Measurements from ENCODE around the gene APBA1.

Gene APBA1

DNA sequence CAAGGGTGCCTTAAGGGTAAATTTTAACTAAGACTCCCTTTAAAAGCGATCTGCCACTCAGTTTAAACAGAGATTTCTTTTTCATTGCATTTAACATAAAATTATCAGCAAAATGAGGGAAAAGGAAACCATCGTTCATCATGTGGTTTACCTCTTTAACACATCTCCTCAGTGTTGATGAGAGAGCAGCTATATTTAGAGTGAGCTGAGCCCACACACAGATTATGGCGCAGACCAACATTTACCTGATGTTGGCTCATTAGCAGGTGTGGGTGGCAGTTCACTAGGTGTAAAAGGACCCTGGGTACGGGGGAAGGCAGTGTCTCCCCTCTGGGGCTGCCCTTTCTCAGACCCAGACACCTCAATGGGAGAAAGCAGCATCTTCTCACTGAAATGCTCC lies 197.3 kb downstream of the APBA1 start:
- no peak for DNase-seq (ENCODE audit: low read depth, low spot score)

DNA sequence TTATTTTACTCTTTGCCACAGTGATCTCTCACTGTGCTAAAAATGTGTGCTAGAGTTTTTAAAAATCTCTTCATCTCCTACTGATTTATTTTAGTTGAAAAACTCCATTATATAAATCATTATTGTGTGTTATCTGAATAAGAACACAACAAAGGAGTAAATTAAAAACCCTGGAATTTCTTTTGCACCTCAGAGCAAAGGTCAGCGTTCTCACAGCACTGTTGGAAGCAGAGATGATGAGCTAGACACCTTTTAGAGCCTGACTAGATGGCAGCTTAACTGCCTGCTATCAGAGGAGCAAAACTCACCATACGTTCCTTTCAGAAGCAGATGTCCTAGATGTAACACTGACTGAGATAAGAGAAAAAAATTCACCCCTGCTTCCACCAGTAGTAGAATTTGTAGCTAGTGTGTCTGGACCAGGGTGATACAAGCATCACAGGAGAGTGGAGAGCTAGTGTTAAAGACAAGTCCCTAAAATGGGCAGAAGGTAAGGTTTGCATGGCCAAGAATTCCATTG lies 200.0 kb downstream of the APBA1 start:
- DNase-seq (ENCODE audit: low read depth, low spot score) = no peak

DNA sequence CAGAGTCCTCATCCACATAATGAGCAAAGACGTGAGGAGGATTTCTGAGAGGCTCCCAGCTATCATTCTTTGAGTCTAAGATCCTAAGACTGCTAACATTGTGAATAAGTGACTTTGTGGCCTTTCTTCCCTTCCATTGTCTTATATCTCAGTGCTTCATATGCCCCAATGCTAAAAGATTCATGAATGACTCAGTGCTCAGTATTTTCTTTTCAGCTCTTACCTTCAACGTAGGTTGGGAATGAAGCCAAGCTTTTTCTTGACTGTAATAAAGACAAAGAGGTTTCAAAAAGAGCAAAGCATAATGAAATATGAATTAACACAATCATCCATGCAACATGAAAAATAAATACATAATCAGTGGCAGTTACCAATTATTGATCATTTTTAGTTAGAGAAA lies 200.7 kb downstream of the APBA1 start:
- DNase-seq (ENCODE audit: low read depth, low spot score) = no peak

DNA sequence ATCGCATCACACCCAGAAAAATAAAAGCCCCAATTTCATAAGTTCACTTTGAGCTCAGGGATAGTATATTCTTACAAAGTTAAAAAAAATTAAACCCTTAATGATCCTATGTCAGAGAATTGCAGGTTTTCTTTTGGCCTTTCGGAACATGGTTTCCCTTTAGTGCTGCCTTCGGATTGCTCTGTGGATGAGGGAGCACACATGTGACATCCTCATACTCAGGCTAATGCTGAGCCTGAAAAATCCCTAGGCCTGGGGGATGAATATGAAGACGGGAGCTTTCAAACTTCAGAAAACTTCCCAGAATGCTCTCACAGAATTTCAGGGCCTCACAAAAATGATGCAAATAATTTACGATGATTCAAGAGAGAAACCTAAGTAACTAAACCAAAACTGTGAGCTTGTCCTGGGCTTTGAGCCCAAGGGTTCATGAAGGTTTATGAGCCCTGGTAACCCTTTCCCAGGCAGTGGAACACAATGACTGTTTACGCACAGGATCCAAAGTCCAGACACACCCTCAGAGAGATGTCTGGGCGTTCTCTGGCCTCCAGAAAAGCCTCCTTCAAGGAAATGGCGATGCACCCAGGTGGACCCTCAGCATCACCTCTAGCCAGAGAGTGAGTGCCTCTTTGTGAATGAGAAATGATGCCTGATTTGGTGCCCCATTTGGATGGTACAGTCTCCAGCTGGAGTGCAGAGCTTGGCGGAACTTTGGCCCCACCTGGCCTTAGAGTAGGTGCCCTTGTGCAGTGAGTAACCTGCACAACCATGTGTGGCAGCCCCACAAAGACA lies 201.8 kb downstream of the APBA1 start:
- DNase-seq (ENCODE audit: low read depth, low spot score) = no peak

DNA sequence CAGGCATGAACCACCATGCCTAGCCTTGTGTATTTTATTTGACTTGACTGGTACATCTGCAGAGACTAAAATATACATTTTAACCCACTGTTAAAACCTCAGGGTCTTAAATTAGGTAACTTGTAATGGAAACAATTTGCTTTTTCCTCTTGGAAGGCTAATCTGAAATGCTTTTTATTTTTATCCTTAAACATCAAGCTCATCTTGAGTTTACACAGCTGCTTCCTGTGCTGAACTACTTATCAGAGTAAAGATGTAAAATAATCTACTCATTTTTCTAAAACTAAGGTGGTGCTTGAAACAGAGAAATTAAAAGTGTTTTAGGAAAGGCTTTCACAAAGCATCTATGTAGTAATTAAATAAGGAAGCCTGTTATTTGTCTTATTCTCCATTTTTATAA lies 203.0 kb downstream of the APBA1 start:
- DNase-seq (ENCODE audit: low read depth, low spot score) = no peak

DNA sequence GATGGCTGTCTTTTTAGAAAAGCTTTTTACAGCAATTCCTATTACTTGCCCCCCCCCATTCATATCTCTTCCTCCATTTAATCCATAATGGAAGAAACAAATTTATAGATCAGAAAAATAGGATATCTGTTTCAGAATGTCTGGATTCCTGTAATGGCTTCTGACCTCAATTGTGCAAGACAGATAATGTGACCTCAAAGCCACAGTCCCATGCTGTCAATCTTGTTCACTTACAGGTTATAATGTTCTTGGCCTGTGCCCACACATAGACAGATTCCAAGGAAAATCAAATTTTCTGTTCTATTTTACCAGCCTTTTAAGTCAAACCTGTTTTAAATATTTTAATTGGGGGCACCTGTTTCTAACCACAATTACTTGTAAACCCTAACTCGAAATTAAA lies 203.8 kb downstream of the APBA1 start:
- no peak for DNase-seq (ENCODE audit: low read depth, low spot score)

DNA sequence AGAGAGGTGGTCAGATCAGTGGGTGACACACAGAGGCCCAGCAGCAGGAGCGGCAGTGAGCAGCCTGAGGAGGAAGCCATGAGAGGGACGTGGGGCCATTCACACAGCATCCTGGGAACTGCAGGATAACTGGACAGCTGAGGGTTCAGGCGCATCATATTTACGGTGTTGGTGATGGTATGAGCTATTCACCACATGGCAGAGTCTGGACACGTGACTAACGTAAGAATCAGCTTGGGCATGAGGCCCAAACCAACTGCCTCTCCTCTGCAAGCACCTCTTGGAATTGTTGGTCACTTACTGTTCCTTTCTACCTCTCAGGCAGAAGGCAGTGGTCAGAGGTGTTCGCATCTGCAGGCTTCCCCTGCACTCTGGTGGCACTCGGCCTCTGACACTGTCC lies 206.0 kb downstream of the APBA1 start:
- no peak for DNase-seq (ENCODE audit: low read depth, low spot score)

DNA sequence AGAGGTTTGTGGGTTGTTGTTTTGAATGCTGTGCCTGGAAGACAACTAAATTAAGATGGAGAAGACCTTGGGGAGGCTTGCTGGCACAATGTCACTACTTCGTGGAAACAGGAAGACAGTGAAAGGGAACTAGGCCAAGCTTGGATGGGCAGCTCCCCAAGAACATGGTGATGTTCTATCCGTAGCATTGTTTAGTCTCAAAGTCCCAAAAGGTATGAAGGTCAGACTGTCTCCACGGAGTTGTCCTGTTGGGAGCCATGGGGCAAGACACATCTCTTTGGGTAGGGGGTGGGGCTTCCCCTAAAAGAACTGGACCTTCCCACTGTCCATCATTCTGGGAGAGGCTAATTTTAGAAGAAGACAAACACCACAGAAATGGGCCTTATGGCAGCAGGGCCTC lies 206.7 kb downstream of the APBA1 start:
- DNase-seq (ENCODE audit: low read depth, low spot score) = no peak

DNA sequence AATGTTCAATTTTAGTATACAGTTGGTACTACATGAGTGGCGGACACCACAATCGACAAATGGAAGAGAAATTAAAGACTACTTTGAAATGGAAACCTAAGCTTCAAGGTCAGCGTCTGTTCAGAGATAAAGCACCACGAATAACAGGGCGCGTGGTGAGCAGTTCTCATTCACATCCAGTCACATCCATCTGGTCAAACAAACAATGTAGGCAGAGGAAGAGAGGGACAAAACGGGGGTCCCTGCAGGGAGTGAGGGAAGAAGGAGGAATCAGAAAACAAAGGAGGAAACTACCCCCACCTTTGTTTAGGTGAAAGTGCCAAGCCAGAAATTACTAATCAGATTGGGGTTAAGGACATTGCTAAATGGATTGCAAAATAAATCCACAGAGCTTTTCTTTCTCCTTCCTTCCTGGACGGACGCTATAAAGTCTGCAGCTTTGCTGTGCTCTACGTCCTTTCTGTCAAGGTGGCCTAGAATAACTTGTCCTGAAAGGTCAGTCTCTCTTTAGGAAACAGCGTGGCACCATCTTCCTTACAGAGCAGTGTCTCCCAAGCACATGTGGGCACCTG lies 208.6 kb downstream of the APBA1 start:
- DNase-seq (ENCODE audit: low read depth, low spot score) = no peak

DNA sequence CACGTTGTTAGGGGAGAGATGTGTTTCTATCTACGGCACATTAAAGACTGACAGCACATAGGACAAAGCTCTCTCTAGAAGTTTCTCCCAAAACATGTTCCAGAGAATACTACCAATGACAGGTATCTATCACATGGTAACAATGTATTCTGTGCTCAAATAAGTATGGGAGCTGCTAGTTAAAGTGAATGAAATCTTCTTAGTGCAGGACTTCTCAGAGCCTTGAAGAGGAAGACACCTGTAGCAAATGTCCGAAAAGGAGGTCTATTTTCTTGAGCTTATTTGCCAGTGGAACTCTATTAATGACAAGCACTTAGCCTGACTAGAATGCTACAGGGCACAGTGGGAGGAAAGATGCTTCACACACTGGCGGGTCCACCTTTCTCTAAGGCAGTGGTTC lies 209.8 kb downstream of the APBA1 start:
- no peak for DNase-seq (ENCODE audit: low read depth, low spot score)

DNA sequence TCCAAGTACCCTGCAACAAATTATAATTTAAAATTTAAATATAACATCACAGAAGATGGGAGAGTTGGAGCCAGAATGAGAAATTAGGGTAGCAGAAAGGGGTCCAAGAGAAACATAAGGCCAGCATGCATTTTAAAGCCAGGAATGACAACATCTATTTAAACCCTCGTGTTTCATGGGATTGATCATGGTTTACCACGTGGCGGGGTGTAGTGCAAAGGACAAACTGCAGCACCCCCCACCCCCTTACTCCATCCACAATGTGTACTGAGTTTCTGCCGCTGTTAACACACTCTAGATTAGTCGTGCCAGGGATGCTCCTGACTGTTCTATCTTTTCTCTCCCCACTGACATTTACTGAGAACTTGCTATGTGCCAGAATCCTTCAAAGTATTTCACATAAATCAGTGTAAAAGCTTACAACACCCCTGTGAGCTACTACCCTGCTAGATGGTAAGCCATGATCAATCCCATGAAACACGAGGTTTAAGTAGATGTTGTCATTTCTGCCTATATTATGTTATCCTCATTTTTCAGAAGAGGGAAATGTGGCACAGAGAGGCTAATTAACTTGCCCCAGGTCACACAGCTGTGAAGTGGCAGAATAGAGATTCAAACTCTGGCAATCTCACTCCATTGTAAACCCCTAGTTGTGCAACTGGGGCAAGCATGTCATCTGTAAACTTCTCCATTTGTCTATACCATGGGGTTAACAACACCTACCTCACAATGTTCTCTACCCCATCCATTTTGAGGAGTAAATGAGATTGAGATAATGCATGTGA lies 210.9 kb downstream of the APBA1 start:
- no peak for DNase-seq (ENCODE audit: low read depth, low spot score)

DNA sequence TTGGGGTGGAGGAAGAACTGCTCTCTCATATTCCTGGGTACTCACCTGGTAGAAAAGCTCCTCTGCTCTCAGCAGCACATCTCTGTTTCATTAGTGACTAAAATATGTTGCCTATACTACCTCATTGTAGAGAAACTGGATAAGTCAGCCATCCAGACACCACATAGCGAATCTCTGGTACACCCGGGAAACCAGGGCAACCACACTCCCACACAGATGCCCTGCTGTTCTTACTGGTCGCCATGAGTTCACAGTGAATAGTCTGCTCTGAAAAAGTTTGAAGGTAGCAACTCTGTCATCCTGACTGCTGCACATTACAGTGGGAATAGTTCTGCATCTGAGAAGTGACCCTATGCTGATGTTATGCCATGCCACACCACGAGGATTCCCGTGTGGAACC lies 212.2 kb downstream of the APBA1 start:
- DNase-seq (ENCODE audit: low read depth, low spot score) = no peak

DNA sequence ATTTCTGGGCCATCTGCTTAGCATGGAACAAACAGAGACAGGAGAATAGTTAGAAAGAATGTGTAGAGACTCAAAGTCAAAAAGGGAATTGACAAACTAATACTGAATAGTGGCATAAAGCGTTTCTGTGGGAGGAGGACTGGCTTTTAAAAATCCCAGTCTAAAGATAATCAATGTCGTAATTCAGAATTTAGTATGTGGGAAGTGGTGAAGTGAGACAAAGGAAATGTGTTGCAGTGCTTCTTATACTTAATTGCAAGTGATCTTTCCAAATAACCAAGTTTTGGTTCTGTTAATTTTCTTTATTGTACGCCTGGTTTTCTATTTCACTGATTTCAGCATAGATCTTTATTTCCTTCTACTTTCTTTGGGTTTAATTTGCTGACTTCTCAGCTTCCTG lies 214.0 kb downstream of the APBA1 start:
- DNase-seq (ENCODE audit: low read depth, low spot score) = no peak

DNA sequence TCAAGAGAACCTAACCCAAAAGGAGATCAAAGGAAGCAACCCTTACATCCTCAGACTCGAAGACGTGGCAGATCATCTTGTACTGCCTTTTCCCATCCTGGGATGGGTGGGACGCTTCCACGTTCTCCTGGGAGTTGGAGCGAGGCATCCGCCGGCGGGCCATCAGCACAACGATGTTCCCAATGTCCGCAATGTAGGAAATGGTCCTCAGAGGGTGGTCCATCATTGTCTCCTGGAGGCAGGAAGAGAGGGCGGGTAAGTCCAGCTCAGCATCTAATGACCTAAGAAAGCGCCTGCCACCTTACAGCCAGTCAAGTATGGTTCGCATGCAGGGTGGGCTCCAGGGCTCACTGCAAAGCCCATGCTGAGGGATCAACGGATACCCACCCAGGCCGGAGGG lies 216.0 kb downstream of the APBA1 start:
- no peak for DNase-seq (ENCODE audit: low read depth, low spot score)

DNA sequence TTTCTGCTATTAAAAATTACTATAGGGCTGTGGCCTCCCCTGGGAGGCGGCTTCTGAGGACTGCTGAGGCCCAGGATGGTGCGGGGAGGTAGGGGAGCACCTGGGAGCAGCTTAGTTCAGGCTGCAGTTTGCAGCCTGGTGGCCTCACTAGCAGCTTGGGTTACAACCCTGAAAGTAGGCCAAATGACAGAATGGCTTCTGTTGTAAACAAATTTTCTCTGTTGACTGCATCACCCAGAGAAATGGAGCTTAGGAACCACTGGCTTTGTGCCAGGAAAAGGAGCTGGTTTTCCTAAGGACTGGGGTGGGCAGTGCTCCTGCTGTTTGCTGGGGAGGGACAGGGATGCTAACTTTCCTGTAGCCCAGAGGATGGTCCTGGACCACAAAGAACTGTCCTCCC lies 216.9 kb downstream of the APBA1 start:
- DNase-seq (ENCODE audit: low read depth, low spot score) = no peak

DNA sequence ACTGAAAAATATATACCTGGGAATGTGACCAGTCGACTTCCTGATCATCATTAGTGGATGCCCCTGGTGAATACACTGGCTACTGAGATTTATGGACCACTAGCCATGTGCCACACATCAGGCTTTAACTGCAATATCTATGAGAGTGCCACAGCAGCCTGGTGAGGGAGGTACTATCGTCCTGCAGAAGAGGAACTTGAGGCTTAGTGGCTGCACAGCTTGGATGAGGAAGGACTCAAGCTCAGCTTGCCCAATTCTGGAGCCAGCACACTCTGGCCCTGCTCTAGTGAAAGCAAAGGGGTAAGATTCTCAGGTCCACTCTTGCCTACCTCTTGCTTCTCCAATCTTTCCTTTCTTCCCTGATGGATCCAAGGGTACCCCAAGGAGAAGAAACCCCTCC lies 217.8 kb downstream of the APBA1 start:
- DNase-seq (ENCODE audit: low read depth, low spot score) = no peak

DNA sequence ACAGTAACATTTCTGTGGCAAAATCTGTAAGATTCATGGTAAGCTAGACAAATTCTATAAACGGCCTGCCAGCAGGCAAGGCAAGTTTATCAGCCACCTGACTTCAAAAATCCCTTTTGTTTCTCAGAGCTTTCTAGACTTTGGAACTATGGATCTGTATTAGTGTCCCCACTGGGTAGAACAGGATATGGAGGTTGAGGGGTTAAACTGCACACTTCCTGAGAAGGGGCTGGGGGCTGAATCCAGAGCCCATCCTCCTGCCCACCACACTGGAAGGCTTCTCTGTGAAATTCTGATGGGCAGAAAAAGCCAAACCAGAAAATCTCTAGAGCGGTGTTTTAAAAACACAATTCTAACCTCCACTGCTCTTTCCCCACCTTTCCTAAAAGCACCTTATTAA lies 218.4 kb downstream of the APBA1 start:
- DNase-seq (ENCODE audit: low read depth, low spot score) = no peak

DNA sequence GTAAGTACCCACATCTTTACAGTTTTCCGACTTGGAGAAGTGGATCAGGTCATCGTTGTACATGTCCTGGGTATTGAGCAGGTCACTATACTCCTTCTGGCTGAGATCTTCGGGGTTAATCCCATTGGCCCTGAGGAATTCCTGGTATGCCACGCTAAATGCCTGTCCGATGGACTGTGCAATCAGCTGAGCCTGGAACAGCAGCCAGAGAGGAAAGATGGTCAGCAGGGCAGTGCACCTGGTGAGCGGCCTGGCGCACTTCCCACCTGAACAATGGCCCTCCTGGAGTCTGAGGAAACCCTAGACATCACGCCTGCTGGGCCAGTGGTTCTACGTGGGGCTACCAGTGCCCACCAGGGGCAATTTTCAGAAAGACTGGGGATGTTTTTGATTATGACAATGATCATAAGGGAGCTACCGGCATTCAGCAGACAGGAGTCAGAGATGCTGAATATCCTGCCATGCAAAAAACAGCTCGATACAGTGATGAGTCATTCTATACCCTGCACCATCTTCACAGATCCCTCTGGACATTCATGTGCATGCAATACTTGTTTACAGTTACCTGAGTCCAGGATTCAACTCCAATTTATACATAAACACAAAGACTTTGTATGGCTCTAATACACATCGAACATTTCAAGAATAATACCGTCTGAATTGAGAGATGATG lies 219.9 kb downstream of the APBA1 start:
- DNase-seq (ENCODE audit: low read depth, low spot score) = no peak

DNA sequence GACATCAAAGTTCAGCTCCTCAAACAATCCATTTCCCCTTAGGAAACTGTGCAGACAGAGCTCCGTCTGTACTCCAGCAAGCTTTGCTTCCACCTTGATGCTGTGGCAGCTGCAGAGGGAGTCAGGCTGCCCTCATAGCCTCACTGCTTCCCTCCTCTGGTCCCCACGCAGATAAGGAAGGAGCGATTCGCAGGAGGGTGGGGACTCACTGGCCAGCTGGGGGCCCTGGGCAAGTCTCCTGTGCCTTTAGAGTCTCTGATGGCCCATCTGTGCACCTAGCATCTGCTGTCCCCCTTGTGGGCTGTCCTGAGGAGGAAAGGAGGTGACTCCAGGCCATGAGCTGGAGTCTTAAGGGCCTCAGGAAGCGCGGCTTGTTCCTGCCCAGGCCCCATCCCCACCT lies 225.7 kb downstream of the APBA1 start:
- no peak for DNase-seq (ENCODE audit: low read depth, low spot score)

DNA sequence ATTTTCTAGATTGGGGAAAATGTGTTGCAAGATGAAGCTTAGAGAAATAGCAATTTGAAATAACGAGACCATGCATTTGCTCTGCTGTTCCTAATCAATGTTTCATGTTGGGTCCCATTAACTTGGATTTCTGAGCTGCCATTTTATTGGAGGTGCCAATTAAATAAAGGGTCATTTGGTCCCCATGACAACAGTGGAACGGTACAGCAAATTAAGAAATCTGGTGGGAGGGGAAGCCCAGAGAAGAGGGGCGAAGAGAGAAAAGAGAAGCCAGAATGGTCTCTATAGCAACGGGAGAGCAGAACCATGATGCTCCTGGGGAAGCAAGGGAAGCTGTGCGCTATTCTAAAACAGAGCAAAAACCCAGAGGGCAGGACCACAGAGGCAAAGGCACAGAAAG lies 226.9 kb downstream of the APBA1 start:
- no peak for DNase-seq (ENCODE audit: low read depth, low spot score)

DNA sequence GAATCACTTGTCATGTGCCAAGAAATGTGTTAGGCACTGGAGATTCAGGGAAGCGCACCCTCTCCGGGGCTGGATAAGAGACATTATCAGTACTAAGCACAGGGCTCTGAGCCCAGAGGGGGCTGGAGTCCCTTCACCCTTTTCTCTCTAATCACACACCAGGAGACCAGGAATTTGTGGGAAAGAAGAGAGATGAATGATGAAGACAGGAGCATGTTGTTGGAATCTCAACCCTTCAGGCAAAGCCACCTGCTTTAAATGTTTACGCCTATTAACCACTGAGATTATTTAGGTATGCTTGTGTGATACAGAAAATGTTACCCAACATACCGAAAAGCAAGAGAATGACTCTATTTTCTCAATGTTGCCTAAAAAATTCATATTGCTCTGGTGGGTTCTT lies 227.4 kb downstream of the APBA1 start:
- no peak for DNase-seq (ENCODE audit: low read depth, low spot score)

DNA sequence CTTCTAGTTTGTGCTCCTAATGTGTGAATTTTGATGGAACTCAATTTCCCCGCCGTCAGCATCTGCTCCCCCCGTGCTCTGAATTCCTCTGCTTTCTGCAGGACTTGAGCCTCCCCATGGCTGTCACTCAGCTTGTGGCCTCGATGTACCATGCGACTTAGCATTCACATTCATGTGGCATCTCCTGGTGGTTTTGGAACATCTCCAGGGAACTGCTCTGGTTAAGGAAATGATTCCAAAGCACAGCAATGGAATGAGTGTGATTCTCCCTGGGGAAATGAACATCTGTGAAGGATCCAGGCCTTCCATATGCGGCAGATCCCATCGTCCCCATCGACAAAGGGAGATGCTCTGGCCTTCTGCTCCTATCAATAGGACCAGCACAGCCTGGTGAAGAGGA lies 228.2 kb downstream of the APBA1 start:
- DNase-seq (ENCODE audit: low read depth, low spot score) = peak; percentile 13
